HCT116 (cell line): ENCODE data around the gene INSRR. TPM values are rescaled to one million over a fixed set of nuclear protein-coding genes. Genes with fewer than 3 reads are reported as not detected.

Experiments
- ATAC-seq: fragments of 200-7000 bp; cut with Tn5 transposase; 2 replicates; pipeline ENCODE4 v1.9.1; 2020; ENCODE audit warnings: mild to moderate bottlenecking, moderate library complexity
- BruUV-seq: library from RNA; stranded (reverse); fragments of 400-500 nt; replicated peaks from 2 replicates; lab custom pipeline; 2021; lab: Mats Ljungman, UMichigan
- CTCF ChIA-PET: fragments of 300-600 bp; sonication (Branson Sonifier 250); formaldehyde crosslinking; loops from one replicate; lab custom pipeline; 2021; ENCODE audit warnings: antibody characterized with exemption; lab: Charles Lee
- POLR2A ChIA-PET: fragments of 300-600, 350-600 bp; sonication (Branson Sonifier 250); formaldehyde crosslinking; loops from one replicate; lab custom pipeline; 2021; ENCODE audit warnings: antibody characterized with exemption; lab: Charles Lee
- RAD21 ChIA-PET, 2 experiments: fragments of 300-600 bp; sonication (Branson Sonifier 250); formaldehyde crosslinking; loops; one replicate each; lab custom pipeline; 2023; ENCODE audit warnings: low total read pairs in 2 of 2; ENCODE audit not compliant: uncharacterized antibody in 2 of 2, unreplicated experiment in 2 of 2, low non-redundant PET in 1 of 2; lab: Charles Lee
- DNase-seq: peaks from one replicate; pipeline ENCODE4 v3.0.0-alpha.2; 2010; ENCODE audit warnings: low read depth, low spot score
- H2AFZ ChIP-seq: fragments of 200-600 bp; shearing (Covaris generic), sonication (generic); 2 replicates; pipeline ENCODE4 v1.6.1; 2017; ENCODE audit warnings: low read depth, mixed run types, mixed read lengths, antibody characterized with exemption, low read length; ENCODE audit not compliant: poor library complexity, severe bottlenecking
- H3K27ac ChIP-seq: 2 replicates; pipeline ENCODE4 v1.5.1; 2012; ENCODE audit warnings: low read depth, low read length
- H3K27me3 ChIP-seq: fragments of 200-600 bp; sonication (generic); 2 replicates; pipeline ENCODE4 v1.6.1; 2016; ENCODE audit warnings: mixed run types, low read length, mixed read lengths; ENCODE audit not compliant: insufficient read depth
- H3K36me3 ChIP-seq, 2 experiments: fragments of 200-500 bp in 1 of 2; fragments of 200-600 bp in 1 of 2; sonication (Bioruptor generic) in 1 of 2; sonication (generic) in 1 of 2; 2 replicates each; pipeline versions ENCODE4 v1.5.1 to v1.6.1; 2014 to 2016; ENCODE audit warnings: low read length in 2 of 2, inconsistent platforms in 1 of 2, mixed read lengths in 1 of 2, mixed run types in 1 of 2; ENCODE audit not compliant: insufficient read depth in 2 of 2, control insufficient read depth in 1 of 2
- H3K4me1 ChIP-seq, 2 experiments: fragments of 200-600 bp in 1 of 2; sonication (generic) in 1 of 2; 2 replicates each; pipeline versions ENCODE4 v1.5.1 to v1.6.1; 2012 to 2017; ENCODE audit warnings: low read length in 2 of 2, inconsistent platforms in 1 of 2, mild to moderate bottlenecking in 1 of 2, mixed read lengths in 1 of 2, mixed run types in 1 of 2, moderate library complexity in 1 of 2; ENCODE audit not compliant: insufficient read depth in 2 of 2, control insufficient read depth in 1 of 2
- H3K4me2 ChIP-seq: fragments of 200-600 bp; sonication (generic); 2 replicates; pipeline ENCODE4 v1.6.1; 2017; ENCODE audit warnings: mixed run types, low read length, mixed read lengths
- H3K4me3 ChIP-seq, 2 experiments: fragments of 200-600 bp in 1 of 2; sonication (generic) in 1 of 2; replicated peaks in 1 of 2; 2 replicates each; pipeline ENCODE4 v1.5.1; 2011 to 2016; ENCODE audit warnings: low read length in 2 of 2, control low read depth in 1 of 2, low read depth in 1 of 2, mild to moderate bottlenecking in 1 of 2, mixed read lengths in 1 of 2, mixed run types in 1 of 2
- H3K79me2 ChIP-seq: fragments of 200-600 bp; sonication (generic); 2 replicates; pipeline ENCODE4 v1.6.1; 2017; ENCODE audit warnings: mild to moderate bottlenecking, mixed run types, low read length, moderate library complexity, mixed read lengths; ENCODE audit not compliant: insufficient read depth
- H3K9ac ChIP-seq: fragments of 200-600 bp; sonication (generic); 2 replicates; pipeline ENCODE4 v1.6.1; 2016; ENCODE audit warnings: low read length, mixed read lengths
- H3K9me2 ChIP-seq: fragments of 200-600 bp; sonication (generic), shearing (Covaris generic); 2 replicates; pipeline ENCODE4 v1.6.1; 2017; ENCODE audit warnings: mixed run types, mild to moderate bottlenecking, moderate library complexity; ENCODE audit not compliant: insufficient read depth
- H3K9me3 ChIP-seq, 2 experiments: fragments of 200-500 bp in 1 of 2; fragments of 200-600 bp in 1 of 2; sonication (Bioruptor generic) in 1 of 2; sonication (generic) in 1 of 2; 2 replicates each; pipeline ENCODE4 v1.6.1; 2014 to 2017; ENCODE audit warnings: low read length in 2 of 2, mixed read lengths in 2 of 2, inconsistent platforms in 1 of 2, low read depth in 1 of 2, mild to moderate bottlenecking in 1 of 2, mixed run types in 1 of 2, moderate library complexity in 1 of 2; ENCODE audit not compliant: control insufficient read depth in 1 of 2, insufficient read depth in 1 of 2
- H4K20me1 ChIP-seq: fragments of 200-600 bp; sonication (generic), shearing (Covaris generic); 2 replicates; pipeline ENCODE4 v1.6.1; 2017; ENCODE audit warnings: mixed run types, mild to moderate bottlenecking, moderate library complexity; ENCODE audit not compliant: insufficient read depth
- EGR1 ChIP-seq: IDR thresholded peaks from 2 replicates; pipeline ENCODE4 v1.6.1; 2012; ENCODE audit warnings: low read depth
- ELF1 ChIP-seq: IDR thresholded peaks from 2 replicates; pipeline ENCODE4 v1.6.1; 2012; ENCODE audit warnings: low read depth, borderline replicate concordance
- ZFX ChIP-seq: fragments of 450-650 bp; IDR thresholded peaks from 2 replicates; pipeline ENCODE4 v1.6.1; 2017
- ZNF274 ChIP-seq: fragments of 200-500 bp; sonication (Bioruptor generic); IDR thresholded peaks from 2 replicates; pipeline ENCODE4 v1.6.1; 2014; ENCODE audit warnings: mild to moderate bottlenecking, low read depth, low read length, inconsistent platforms
- intact Hi-C: fragments of 100-400 bp; cut with micrococcal nuclease; formaldehyde crosslinking; loops from 2 replicates; pipeline ENCODE4 v1.10.0; 2022
- total RNA-seq: library from RNA; stranded (reverse); gene quantifications from one replicate; pipeline ENCODE4 v1.2.1, GENCODE V29; 2021; ENCODE audit not compliant: unreplicated experiment
- TF ChIP-seq, protein P1 (sequence below): IDR thresholded peaks from 2 replicates; pipeline ENCODE4 v1.6.1; 2012

Gene INSRR
- total RNA-seq, 1 experiment from 2014 or later, result not detected

DNA sequence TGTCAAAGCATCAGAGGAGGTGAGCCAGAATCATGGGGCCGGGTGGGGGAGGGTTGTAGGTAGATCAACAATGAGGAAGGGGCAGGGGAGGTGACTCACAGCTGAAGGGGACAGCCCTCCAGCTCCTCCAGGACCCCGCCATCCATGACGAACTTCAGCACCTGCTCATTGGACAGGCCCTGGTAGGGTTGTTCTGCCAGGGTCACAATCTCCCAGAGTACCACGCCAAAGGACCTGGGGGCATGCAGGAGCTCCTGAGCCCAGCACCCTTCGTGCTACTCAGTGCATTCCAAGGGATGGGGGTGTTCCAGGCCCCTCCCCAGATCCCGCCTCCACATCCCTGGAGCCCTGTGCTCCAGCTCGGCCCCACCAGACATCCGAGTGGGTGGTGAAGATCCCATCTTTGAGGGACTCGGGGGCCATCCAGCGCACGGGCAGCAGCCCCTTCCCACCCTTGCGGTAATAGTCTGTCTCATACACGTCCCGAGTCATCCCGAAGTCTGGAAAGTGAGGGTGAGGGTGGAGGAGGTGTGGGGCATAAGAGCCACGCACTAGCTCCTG, 17.5 kb downstream of the INSRR start:
- BruUV-seq, result no TSS peak
- Histone ChIP-seq H3K27me3 (no peaks in the 10 kb centered on the region), H3K4me2 (no peak overlapping the region), H3K36me3 (no peaks in the 10 kb centered on the region), H3K79me2 (no peaks in the 10 kb centered on the region), H4K20me1 (no peaks in the 10 kb centered on the region), H3K4me3 (no peak overlapping the region), H3K9ac (no peak overlapping the region), H3K27ac (no peak overlapping the region), H2AFZ (no peak overlapping the region), H3K4me1 (no peaks in the 10 kb centered on the region), H3K9me2 (no peaks in the 10 kb centered on the region), H3K9me3 (no peaks in the 10 kb centered on the region)
- ChIA-PET CTCF (interaction anchor here (1.3 kb wide), 1 partner anchor 86 kb away, joined by 3 read pairs; no protein-coding TSS in a partner anchor), POLR2A (no interaction called here), RAD21 (no interaction called here)
- intact Hi-C loops, result no loop called here
- DNase-seq, result no peak
- TF ChIP-seq ZFX, result no peak
- no peak for TF ChIP-seq ZNF274
- TF ChIP-seq EGR1, result no peak
- TF ChIP-seq, protein P1, sequence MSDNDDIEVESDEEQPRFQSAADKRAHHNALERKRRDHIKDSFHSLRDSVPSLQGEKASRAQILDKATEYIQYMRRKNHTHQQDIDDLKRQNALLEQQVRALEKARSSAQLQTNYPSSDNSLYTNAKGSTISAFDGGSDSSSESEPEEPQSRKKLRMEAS, result no peak
- no peak for ATAC-seq

DNA sequence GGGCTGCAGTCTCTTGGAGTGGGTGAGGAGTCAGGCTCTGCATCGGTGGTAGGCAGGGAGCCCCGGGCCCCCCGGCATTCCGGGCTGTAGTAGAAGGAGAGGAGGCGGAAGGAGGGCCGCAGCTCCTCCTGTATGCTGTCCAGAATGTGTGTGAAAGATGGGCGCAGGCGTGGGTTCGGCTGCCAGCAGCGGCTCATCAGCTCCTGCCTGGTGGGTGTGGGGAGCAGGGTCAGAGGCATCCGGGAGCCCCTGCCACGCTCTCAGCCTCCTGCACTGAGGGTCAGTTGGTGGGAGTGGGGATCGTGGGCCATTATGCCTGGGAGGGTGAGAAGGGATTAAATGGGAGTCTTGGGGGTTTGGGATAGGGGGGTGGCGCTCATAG, 18.0 kb downstream of the INSRR start:
- no peaks in the 10 kb centered on the region for H3K79me2 ChIP-seq
- no peaks in the 10 kb centered on the region for H4K20me1 ChIP-seq
- no peaks in the 10 kb centered on the region for H3K9me2 ChIP-seq
- H3K27ac ChIP-seq, result no peak overlapping the region
- DNase-seq (no peak), ATAC-seq (no peak)
- POLR2A ChIA-PET, result no interaction called here
- intact Hi-C loops, result no loop called here
- no peak overlapping the region for H2AFZ ChIP-seq
- H3K4me3 ChIP-seq, result no peak overlapping the region
- no peak for TF ChIP-seq ELF1
- H3K4me1 ChIP-seq, result no peaks in the 10 kb centered on the region
- H3K9ac ChIP-seq, result no peak overlapping the region
- no TSS peak for BruUV-seq
- no peaks in the 10 kb centered on the region for H3K9me3 ChIP-seq
- CTCF ChIA-PET, result interaction anchor here (1.3 kb wide), 1 partner anchor 87 kb away, joined by 3 read pairs; no protein-coding TSS in a partner anchor
- no peaks in the 10 kb centered on the region for H3K36me3 ChIP-seq
- H3K4me2 ChIP-seq, result no peak overlapping the region
- no peaks in the 10 kb centered on the region for H3K27me3 ChIP-seq
- RAD21 ChIA-PET, result no interaction called here
